ENCODE results near the gene MPG.

GRCh38 chr16:35011-35677, 42.9 kb upstream of the MPG start:
- no peak for TF ChIP-seq CTCF (conservative IDR thresholded peaks at IDR 0.05; ENCODE audit: low read length)
- TF ChIP-seq EZH2phosphoT487 (IDR thresholded peaks at IDR 0.05; ENCODE audit: borderline replicate concordance, low read depth, low read length) = no peak
